GM21737 (cell line): Measurements from ENCODE around the gene CCNE1.

Experiments used
- ATAC-seq: cut with Tn5 transposase; IDR thresholded peaks from one replicate; pipeline ENCODE4 v1.9.1; 2021; ENCODE audit warnings: mild to moderate bottlenecking, moderate library complexity; ENCODE audit not compliant: unreplicated experiment

CCNE1 gene

GRCh38 chr19:29872224-29872731 is 60.5 kb downstream of the CCNE1 start:
- no peak for ATAC-seq

GRCh38 chr19:29873024-29873800 is 61.4 kb downstream of the CCNE1 start:
- ATAC-seq, result no peak
